ENCODE data around the gene CLDN7.

- TF ChIP-seq GATA2 (IDR thresholded peaks at IDR 0.05; ENCODE audit: low read depth, low read length) = no peak
- no peak for TF ChIP-seq GATA3 (IDR thresholded peaks at IDR 0.05; ENCODE audit: low read depth, low read length)
Measured at GRCh38 chr17:7220593-7221277, 41.5 kb downstream of the CLDN7 start.

All from SH-SY5Y (cell line).